Stomach (tissue), 4 donors: ENCODE results near the gene INTS1.

Source experiments
- CTCF ChIP-seq, 7 experiments: fragments of 450-650 bp in 4 of 7; fragments of 200-600 bp in 3 of 7; sonication (generic) in 3 of 7; IDR thresholded peaks; one replicate each; pipeline ENCODE4 v1.5.1; 2016 to 2019; ENCODE audit warnings: antibody characterized with exemption in 7 of 7, control low read depth in 2 of 7, mild to moderate bottlenecking in 1 of 7
- POLR2A ChIP-seq, 4 donors: fragments of 450-650 bp; IDR thresholded peaks; one replicate each; pipeline ENCODE4 v1.6.1; 2016; ENCODE audit warnings: antibody characterized with exemption in 4 of 4, control low read depth in 2 of 4, mild to moderate bottlenecking in 1 of 4, moderate library complexity in 1 of 4
- POLR2AphosphoS5 ChIP-seq, 3 donors: sonication (generic); formaldehyde crosslinking; IDR thresholded peaks; one replicate each; pipeline ENCODE4 v1.6.1; 2016; ENCODE audit warnings: antibody characterized with exemption in 3 of 3

DNA sequence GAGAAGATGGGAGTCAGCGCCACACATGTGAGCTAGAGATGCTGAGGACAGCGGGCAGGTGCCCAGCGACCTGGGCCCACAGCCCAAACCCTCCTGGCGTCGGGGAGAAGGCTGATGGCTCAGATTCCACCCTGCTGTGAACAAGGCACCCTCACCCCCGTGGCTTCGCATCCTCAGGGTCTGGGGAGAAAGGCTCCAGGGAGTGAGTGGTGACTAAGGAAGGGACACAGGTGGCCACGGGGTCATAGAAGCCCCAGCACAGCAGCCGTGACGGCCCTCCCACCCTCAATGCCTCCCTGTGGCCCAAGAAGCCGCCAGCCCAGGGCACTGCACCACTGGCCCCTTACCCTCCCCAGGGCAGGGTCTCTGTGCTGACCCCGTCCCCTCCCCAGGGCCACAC, 19.6 kb downstream of the INTS1 start:
- TF ChIP-seq POLR2A (IDR thresholded peaks at IDR 0.05), result no peak
- TF ChIP-seq CTCF (IDR thresholded peaks at IDR 0.05), result no peak
- TF ChIP-seq POLR2AphosphoS5 (IDR thresholded peaks at IDR 0.05), result no peak
